GM21529 (cell line): ENCODE results near the gene DSCAML1.
A peak's percentile ranks its signal among the peaks of the same experiment; 100 is the strongest.

Experiments
- ATAC-seq: cut with Tn5 transposase; IDR thresholded peaks from one replicate; pipeline ENCODE4 v1.9.1; 2021; ENCODE audit not compliant: unreplicated experiment

Gene DSCAML1

DNA sequence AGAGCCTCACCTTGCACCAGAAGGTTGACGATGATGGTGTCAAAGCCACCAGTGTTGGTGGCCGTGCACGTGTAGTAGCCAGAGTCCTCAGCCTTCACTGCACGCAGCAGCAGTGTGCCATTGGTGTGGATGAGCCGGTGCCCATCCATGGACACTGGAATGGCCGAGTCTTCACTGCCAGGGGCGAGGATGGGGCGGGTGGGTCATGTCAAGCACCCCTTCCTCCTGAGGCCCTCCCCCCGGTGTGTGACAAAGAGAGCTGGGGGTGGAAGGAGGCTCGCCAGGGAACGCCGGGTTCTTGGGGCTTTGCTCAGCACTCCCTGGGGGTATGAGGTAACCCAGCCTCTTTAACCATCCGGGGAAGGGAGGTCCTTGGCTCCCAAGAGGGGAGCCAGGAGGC, 357.8 kb downstream of the DSCAML1 start:
- no peak for ATAC-seq

DNA sequence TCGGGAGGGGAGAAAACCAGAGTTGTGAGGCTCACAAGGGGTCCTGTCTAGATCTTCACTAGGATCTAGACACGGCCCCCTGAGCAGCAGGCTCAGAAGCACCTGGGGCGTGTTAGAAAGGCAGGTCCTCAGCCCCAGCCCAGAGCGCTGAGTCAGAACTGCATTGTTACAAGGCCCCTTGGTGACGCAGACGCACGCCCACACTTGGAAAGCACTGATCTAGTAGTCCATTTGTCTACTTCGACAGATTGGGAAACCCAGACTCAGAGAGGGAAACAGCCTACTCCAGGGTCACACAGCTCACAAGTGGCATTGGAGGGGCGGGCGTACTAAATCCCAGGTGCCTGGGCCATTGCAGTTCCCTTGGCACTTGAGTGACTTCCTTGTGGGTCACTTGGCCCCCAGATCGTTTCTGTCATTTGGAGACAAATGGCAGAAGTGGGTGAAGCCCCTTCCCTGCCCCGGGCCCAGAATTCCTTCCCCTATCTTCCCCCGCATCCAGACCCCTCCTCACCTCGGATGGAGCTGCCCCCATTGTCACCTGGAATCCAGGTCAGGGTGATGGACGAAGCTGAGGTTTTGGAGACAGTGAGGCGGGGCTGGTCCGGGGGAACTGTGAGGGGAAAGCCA, 358.5 kb downstream of the DSCAML1 start:
- no peak for ATAC-seq

DNA sequence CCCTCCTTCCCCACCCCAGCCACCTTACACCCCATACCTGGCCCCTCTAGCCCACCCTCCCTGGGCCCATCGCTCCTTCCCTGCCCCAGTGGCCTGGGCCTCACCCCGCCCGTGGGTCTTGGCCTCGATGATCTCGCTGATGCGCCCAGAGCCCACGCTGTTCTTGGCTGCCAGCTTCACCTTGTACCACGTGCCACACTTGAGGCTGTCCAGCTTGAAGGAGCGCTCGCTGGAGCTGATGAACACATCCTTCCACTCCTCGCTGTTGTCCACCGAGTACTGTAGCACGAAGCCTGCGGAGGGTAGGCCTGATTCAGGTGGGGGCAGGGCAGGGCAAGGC, 359.3 kb downstream of the DSCAML1 start:
- ATAC-seq: no peak

DNA sequence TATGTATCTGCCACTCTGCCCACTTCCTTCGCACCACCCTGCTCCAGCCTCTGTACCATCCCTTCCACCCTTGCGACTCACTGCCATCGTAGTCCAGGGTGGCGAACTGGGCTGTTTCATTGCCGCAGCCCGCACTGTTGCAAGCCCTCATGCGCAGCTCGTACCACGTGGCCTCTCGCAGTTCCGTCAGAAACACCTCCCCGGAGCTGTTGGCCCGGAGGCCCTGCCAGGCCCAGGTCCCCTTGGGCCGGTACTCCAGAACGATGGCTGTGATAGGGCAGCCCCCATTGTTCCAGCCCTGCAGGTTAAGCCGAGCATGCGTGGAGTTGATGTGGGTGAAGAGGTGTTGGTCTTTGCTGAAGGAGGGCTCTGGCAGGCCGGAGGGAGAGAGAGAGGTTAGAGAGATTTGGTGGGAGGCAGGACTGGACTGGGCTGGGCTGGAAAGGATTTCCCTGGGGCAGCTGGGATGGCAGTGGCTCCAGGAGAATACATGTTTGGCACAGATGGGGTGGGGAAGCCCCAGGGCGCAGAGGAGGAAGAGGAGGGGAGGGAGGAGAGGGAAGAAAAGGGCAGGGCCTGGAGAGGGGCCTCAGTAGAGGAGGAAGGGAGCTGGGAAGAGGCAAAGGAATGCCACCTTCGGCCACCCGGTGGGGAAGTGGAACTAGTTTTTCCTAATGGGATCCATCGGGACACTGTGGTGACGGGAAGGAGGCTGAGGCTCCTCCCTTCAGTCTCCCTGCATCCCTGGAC, 359.8 kb downstream of the DSCAML1 start:
- no peak for ATAC-seq

DNA sequence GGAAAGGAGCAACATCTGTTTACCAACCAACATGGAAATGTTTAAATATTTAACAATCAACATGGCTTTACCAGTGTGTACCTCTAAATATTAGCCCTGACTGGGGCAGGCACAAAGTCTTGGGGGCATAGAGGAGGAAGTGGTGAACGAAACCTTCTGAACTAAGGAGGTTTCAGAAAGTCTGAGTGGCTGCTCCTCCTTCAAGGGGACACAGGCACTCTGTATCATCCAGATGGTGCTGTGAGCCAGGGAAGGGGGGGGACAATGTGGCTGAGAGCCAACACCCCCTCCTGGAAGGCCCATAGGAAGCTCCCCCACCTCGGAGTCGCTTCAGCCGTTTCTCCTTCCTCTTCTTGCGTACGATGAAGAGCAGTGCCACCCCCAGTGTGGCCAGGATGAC, 361.7 kb downstream of the DSCAML1 start:
- peak; percentile 75 for ATAC-seq

DNA sequence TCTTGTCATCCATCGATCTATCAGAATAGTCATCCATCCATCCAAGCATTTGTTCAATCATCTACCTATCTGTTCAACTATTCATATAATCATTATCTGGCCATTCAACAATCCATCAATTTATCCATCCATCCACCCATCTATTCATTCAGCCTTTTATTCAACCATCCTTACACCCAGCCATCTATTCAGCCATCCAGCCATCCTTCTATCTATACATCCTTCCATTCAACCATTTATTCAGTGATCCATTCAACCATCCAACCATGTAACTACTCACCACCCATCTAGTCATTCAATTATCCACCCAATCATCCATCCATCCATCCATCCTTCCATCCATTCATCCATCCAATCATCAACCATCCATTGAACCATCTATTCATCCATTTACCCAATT, 362.5 kb downstream of the DSCAML1 start:
- no peak for ATAC-seq

DNA sequence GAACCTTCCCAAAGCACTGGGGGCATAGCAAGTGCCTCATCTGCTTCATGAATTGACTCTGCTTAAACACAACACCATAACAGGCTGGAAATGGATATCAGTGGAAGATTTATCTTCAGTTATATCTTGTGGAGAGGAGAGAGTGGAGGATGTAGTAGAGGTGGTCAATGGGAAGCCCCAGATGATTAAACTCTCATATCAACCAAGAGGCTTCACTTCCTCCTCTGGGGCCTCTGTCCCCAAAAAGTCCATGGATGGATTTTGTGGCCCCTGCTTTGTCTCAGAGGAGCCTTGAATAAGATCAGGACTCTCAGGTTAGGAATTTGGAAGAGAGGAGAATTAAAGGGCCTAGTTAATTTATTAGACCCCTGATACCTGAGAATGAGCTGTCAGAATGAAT, 363.3 kb downstream of the DSCAML1 start:
- no peak for ATAC-seq

DNA sequence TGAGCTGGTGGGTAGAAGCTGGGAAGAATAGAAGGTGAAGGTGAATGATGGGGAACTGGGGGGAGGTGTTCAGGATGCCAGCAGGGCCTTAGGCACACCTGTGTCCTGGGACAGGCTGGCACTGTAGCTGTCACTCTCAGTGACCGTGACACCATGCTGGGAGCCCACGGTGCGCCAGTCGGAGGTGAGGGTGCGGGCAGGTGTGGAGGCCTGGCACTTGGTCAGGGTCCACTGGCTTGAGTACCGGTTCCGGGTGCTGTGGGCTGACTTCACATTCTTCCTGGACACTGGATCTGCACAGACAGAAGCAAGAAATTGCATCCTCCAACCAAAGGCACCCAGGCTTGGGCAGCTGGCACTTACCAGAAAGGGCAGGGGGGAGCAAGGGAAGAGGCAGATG, 365.6 kb downstream of the DSCAML1 start:
- no peak for ATAC-seq

DNA sequence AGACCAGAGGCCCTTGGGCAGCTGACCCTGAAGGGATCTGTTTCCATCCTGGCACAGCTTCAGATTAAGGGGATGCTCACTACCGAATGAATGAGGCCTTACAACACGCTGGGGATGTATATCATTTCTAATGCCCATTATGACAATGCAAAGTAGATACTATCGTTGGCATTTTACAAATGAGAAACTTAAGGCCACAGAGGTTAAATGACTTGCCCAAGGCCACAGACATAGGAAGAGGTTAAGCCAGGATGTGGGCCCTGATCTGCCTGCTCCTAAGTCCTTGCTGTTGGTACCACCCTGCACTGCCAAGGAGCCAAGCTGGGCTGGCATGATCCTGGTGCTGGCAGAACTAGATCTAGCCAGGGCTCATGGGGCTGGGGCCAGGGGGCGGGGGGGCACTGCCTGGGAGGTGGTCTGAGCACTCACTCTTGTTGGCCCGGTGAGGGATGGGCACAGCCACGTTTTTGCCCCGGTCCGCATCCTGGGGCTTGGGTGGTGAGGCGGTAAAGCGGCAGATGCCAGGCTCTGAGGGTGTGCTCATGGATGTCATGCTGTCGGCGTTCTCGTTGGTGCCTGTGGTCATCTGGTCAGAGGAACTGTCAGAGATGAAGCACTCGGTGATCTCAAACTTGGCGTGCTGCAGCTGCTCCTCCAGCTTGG, 366.6 kb downstream of the DSCAML1 start:
- ATAC-seq: no peak

DNA sequence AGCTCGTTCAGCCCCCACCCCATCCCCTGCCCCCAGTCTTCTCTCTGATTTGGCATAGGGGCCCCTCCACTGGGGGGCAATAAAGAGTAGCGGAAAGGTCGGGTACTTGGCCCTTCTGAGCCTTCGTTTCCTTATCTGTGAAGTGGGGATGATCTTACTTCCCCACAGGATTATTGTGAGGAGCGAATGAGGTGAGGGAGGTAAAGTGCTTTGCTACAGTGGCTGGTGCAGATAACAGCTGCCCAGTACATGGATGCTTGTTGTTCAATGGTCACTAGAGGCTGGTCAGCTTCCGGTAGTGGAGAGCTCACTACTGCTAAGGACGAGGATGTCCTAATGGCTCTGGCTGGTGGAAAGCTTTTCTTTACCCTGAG, 368.2 kb downstream of the DSCAML1 start:
- no peak for ATAC-seq

DNA sequence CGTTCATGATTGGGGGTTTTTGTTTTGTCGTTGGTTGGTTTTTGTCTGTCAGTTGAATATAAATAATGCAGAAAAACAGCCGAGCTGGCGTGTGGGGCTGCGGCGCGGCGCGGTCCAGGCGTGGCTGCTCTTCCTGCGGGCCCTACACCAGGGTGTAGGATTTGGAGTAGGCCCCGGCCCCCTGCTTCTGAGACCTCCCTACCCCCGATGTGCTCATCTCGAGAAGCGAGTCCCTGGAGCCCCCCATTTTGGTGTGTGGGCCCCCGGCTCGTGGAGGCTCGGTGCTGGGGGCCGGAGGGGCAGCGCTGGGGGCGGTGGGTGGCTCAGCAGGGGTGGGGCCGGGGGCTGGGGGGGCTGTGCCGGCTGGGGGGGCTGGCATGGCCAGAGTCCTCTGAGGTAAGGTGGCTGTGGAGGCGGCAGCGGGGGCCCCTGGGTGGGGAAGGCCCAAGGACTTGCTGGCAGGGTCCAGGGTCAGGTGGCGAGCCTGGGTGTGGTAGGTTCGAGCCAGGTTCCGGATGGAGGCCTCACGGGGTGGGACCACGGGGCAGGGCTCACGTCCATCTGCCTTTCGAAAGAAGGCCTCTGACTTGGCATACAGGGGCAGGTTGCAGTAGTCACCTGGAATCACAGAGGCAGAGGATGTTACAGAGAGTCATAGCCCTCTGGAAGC, 368.7 kb downstream of the DSCAML1 start:
- no peak for ATAC-seq

DNA sequence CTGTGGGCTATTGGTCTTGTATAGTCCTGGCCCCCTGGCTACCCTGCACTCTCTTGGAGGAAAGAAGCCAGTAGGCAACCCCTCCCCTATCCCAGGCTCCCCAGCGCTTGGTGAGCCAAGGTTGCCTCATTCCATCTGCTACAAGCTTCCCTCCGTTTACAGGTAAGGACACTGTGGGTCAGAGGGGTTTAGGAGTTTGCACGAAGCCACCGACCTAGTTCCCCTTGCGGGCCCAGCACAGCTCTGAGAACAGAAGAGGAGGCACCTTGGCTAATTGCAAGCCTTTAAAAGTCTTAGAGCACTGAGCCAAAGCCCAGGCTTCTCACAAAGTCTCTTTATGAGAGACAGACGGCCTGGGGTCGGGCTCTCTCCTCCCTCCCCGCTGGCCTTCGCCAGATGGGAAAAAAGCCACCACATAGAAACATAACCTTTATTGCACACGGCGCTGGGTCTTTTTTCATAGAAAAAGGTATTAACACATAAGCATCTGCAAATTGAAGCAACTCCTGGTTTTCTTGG, 369.6 kb downstream of the DSCAML1 start:
- no peak for ATAC-seq

DNA sequence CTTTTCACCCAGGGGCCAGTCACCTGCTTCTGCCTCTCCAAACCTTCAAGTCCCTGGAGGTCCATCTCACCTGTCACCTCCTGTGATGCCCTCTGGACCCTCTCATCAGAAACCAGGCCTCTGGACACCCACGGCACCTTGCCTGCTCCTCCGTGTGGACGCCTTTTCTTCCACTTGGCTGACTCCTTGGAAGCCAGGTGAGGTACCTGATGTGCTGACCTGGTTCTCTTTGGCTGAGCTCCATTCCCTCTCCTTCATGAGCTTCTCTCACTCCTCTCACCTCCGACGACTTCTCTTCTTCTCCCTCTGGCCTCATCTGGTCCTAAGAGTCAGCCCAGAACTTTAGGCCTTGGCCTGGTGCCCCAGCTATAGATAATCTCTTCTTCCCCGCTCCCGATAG, 370.1 kb downstream of the DSCAML1 start:
- no peak for ATAC-seq

DNA sequence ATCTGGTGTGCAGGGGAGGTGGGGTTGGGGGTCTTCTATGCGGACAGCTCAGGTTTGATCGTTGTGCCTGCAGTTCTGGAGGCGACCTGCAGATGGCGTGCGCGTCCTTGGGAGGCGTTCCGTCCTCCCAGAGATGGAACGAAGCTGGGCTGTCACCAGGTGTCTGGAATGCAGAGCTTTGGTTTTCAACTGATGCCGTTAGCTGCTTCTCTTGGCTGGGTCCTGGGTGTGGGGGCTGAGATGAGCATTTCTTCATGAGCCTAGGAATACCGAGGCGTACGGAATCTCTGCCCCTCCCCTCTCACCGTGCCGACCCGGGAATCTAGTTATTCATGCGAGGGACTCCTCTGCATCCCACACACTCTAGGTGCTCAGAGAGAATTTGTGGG, 370.7 kb downstream of the DSCAML1 start:
- no peak for ATAC-seq

DNA sequence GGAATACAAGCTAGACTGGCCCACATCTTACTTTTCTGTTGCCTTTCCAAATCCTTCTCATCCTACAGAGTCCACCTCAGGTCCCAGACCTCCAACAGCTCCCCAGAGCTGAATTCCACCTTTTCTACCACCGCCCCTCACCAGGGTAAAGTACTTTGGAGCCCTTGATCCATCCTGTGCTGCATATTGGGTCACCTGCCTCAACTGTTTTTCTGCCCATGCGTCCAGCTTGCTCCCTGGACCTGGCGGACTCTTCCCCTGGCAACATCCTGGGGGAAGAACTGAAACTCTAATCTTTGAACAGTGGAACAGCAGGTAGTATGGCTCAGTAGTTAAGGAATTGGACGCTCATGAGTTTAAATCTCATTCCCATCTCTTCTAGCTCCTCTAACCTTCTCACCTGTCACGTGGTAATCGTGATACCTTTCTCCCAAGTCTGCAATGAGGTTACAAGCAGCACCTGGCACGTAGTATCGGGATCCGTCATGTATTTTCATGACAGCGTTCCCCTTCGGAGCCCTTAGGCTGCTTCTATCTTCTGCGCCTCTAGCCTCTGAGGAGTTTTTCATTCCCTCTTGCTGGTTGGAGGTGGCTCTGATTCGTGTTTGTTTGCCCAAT, 371.2 kb downstream of the DSCAML1 start:
- ATAC-seq: no peak

DNA sequence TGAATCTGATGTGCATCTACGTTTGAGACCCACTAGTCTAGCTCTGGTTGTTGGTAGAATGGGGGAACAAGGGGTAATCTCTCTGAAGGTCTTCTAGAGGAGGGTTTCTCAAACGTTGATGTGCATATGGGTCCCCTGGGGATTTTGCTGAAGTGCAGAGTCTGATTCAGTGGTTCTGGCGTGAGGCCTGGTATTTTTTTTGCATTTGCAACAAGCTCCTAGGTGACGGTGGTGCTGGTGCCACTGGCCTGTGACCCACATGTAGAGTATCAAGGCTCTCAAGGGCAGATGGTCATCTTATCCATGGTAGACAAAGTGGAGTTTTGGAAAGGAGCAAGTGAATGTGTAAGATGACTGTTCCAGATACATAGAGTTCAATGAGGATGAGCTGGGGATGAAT, 372.2 kb downstream of the DSCAML1 start:
- no peak for ATAC-seq

DNA sequence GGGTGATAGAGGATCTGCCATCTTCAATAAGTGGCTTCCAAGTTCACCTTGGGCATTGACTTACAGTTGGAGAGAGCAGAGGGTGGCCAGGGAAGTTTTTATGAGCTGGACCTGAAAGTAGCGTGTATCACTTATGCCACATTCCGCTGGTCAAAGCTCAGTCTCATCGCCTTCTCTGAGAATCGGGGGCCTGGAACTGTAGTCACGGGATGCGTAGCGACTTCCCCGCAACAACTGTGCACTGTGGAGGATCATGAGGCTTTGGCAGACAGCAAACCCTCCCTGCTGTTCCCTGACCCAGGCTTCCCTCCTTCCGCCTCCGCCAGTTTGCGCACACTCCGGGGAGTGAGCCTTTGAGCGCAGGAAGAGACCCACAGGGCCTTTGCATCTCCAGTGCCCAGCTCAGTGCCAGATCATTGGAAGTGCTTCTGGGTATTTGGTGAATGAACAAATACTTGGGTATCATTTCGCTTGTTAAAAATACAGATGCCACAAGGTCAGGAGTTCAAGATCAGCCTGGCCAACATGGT, 373.9 kb downstream of the DSCAML1 start:
- ATAC-seq: no peak

DNA sequence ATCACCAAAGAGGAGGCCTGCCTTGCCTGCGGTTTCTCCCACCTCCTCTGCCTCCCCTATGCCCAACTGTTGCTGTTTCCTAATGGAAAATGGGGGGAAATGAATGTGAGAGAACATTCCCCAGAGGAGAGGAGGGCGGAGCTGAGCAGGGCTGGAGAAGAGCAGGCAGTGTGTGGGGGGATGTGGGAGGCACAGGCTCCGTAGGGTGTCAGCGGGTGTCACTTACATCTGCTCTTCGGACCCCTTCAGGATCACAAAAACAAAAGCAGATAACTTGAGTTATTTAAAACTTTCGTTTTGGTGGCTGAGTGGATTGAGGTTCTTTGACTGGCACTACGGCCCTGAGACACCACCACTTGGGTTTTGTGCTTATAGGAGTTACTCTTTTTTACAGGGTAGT, 375.5 kb downstream of the DSCAML1 start:
- ATAC-seq: no peak

DNA sequence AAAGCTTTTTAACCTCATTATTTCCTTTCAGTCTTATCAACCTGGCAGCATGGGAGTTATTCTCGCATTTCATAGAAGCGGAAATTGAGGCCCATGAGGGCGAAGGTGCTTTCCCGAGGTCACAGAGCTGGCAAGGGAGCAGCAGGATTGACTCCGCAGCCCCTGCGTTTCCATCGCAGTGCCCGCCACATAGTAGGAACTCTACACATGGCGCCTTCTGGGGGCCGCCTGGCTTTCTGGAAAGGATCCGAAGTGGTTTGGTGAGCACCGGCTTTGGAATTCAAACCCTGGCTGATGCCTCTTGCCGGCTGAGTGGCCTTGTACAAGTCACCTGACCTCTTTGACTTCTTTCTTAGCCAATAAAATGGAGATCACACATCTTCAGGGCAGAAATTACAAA, 376.0 kb downstream of the DSCAML1 start:
- no peak for ATAC-seq

DNA sequence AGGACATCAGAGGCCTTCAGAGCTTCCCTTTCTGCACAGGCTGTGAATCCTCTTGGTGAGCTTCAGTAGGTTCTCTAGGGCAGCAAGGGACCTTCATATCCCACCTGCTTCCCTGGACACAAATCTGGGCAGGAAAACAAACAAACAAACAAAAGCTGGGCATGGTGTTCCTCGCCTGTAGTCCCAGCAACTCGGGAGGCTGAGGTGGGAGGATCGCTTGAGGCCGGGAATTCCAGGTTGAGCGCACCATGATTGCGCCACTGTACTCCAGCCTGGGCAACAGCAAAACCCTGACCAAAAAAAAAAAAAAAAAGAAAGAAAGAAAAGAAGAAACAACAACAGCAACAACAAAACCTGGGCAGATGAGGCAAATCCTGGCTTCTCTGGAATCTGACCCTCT, 376.4 kb downstream of the DSCAML1 start:
- ATAC-seq: no peak

DNA sequence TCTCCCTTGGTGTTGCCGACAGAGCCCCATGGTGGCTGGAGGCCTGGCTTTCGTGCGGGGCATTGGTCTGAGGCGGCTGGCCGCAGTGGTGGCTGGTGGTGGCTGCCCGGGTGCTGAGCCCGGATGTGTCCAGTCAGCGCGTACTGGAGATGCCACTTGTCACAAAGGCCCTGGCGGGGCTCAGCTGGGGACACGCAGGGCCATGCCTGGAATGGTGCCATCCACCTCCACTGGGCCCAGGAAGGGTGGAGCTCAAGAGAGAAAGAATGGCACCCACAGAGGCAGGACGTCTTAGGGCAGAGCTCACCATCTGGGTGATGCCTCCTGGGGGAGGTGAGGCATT, 376.9 kb downstream of the DSCAML1 start:
- ATAC-seq: no peak
